Naive thymus-derived CD8-positive, alpha-beta T cell (primary cell): ENCODE measurements around the gene SLC12A5. TPM values are rescaled to one million over a fixed set of nuclear protein-coding genes. Genes with fewer than 3 reads are reported as not detected.
A peak's percentile ranks its signal among the peaks of the same experiment; 100 is the strongest.

ENCODE experiments used
- ATAC-seq, 2 donors: fragments of 150-1000 bp; cut with Tn5 transposase in 1 of 2; sonication (Bioruptor Pico), chemical (Tn5 transposase) in 1 of 2; 1 replicate in 1 of 2; 2 replicates in 1 of 2; pipeline ENCODE4 v1.10.0; 2021; ENCODE audit warnings: mild to moderate bottlenecking in 2 of 2, moderate library complexity in 2 of 2
- POLR2A ChIA-PET: fragments of 350-600 bp; sonication (Branson Sonifier 250); formaldehyde crosslinking; loops from one replicate; lab custom pipeline; 2021; ENCODE audit warnings: antibody characterized with exemption; lab: Charles Lee
- DNase-seq, 10 donors: peaks; one replicate each; pipeline versions ENCODE4 v3.0.0 to v3.0.0-alpha.2; 2020 to 2022
- H3K27ac Mint-ChIP-seq, 10 donors: one replicate each; pipeline ENCODE4 v1.8.0; 2020 to 2022; ENCODE audit warnings: mild to moderate bottlenecking in 10 of 10, mixed read lengths in 10 of 10, moderate library complexity in 4 of 10, inconsistent platforms in 1 of 10
- H3K27me3 Mint-ChIP-seq, 5 donors: one replicate each; pipeline ENCODE4 v1.8.0; 2021 to 2022; ENCODE audit warnings: mixed read lengths in 5 of 5
- H3K36me3 Mint-ChIP-seq, 3 donors: one replicate each; pipeline ENCODE4 v1.8.0; 2020 to 2022; ENCODE audit warnings: mixed read lengths in 3 of 3, mild to moderate bottlenecking in 2 of 3, inconsistent platforms in 1 of 3
- H3K4me1 Mint-ChIP-seq, 4 donors: one replicate each; pipeline ENCODE4 v1.8.0; 2021 to 2022; ENCODE audit warnings: mixed read lengths in 4 of 4
- H3K4me3 Mint-ChIP-seq, 10 donors: one replicate each; pipeline ENCODE4 v1.8.0; 2020 to 2022; ENCODE audit warnings: mild to moderate bottlenecking in 10 of 10, mixed read lengths in 10 of 10, moderate library complexity in 6 of 10, inconsistent platforms in 1 of 10
- H3K9me3 Mint-ChIP-seq, 9 donors: one replicate each; pipeline ENCODE4 v1.8.0; 2020 to 2022; ENCODE audit warnings: mixed read lengths in 9 of 9, mild to moderate bottlenecking in 3 of 9, inconsistent platforms in 1 of 9, moderate library complexity in 1 of 9
- polyA plus RNA-seq, 3 donors: library from polyadenylated mRNA; unstranded; fragments of 300-500 nt; fragmentation: Illumina TruSeq; gene quantifications; one replicate each; pipeline ENCODE4 v1.2.3, GENCODE V29; 2021
- total RNA-seq, 8 experiments: library from RNA in 2 of 8; stranded (reverse) in 2 of 8; gene quantifications; one replicate each; pipeline ENCODE4 v1.2.3 and lab custom pipeline; 2021 to 2026

The SLC12A5 gene
- total and polyA plus RNA-seq, 5 experiments from 2014 or later, result 0.83 to 1.5 (median 1.0) TPM; not detected in 2

GRCh38 chr20:46058599-46059281 lies 29.7 kb downstream of the SLC12A5 start:
- Mint-ChIP-seq H3K4me3 (peak overlapping the region in 9 of 10 donors; percentile 12 to 78 (median 42)), H3K4me1 (peaks cover 32 to 47% (median 47%) of the 10 kb centered on the region in 4 donors), H3K36me3 (peaks cover 23 to 47% (median 42%) of the 10 kb centered on the region in 3 donors), H3K27ac (peak overlapping the region in 1 of 10 donors; percentile 40), H3K9me3 (no peaks in the 10 kb centered on the region), H3K27me3 (peaks cover 7 to 44% (median 30%) of the 10 kb centered on the region in 5 donors)
- ATAC-seq (peak; percentile 31 to 47), DNase-seq (no peak)
- POLR2A ChIA-PET, result interaction anchor here (1.2 to 2.1 kb wide), 2 partner anchors 30 to 87 kb away, joined by 4 to 6 read pairs; partner anchors contain the start of gene ZNF335

- Mint-ChIP-seq H3K27ac (peak overlapping the region in 2 of 10 donors; percentile 20 to 58), H3K4me1 (peaks cover 33 to 57% (median 52%) of the 10 kb centered on the region in 4 donors), H3K36me3 (peaks cover 40 to 63% (median 59%) of the 10 kb centered on the region in 3 donors), H3K4me3 (peak overlapping the region in 9 of 10 donors; percentile 1 to 54 (median 34)), H3K27me3 (peaks cover 5 to 38% (median 26%) of the 10 kb centered on the region in 5 donors), H3K9me3 (no peaks in the 10 kb centered on the region)
- ATAC-seq (no peak), DNase-seq (no peak)
- POLR2A ChIA-PET, result no interaction called here
These were observed 31.4 kb downstream of the SLC12A5 start for GRCh38 chr20:46060301-46060881.

- Mint-ChIP-seq H3K36me3 (peaks cover 44 to 69% (median 65%) of the 10 kb centered on the region in 3 donors), H3K27ac (peak overlapping the region in 4 of 10 donors; percentile 20 to 57 (median 25)), H3K27me3 (peaks cover 5 to 32% (median 22%) of the 10 kb centered on the region in 5 donors), H3K4me1 (peaks cover 33 to 57% (median 52%) of the 10 kb centered on the region in 4 donors), H3K9me3 (no peaks in the 10 kb centered on the region), H3K4me3 (peak overlapping the region in 8 of 10 donors; percentile 1 to 55 (median 41))
- ATAC-seq, result no peak
- no peak for DNase-seq
- POLR2A ChIA-PET, result no interaction called here
These were observed 32.0 kb downstream of the SLC12A5 start for GRCh38 chr20:46060975-46061374.

GRCh38 chr20:46062151-46062550 lies 33.1 kb downstream of the SLC12A5 start:
- peaks cover 44 to 78% (median 76%) of the 10 kb centered on the region in 3 donors for H3K36me3 Mint-ChIP-seq
- H3K9me3 Mint-ChIP-seq, result no peaks in the 10 kb centered on the region
- no peak overlapping the region for H3K27ac Mint-ChIP-seq
- no peak for DNase-seq
- peaks cover 2 to 20% (median 15%) of the 10 kb centered on the region in 5 donors for H3K27me3 Mint-ChIP-seq
- peaks cover 31 to 57% (median 52%) of the 10 kb centered on the region in 4 donors for H3K4me1 Mint-ChIP-seq
- POLR2A ChIA-PET, result interaction anchor here (1.3 kb wide), 1 partner anchor 11 kb away, joined by 3 read pairs; no protein-coding TSS in a partner anchor
- no peak overlapping the region for H3K4me3 Mint-ChIP-seq
- no peak for ATAC-seq

- Mint-ChIP-seq H3K4me3 (no peak overlapping the region), H3K27ac (no peak overlapping the region), H3K9me3 (no peaks in the 10 kb centered on the region), H3K4me1 (peaks cover 31 to 57% (median 52%) of the 10 kb centered on the region in 4 donors), H3K36me3 (peaks cover 44 to 79% (median 78%) of the 10 kb centered on the region in 3 donors), H3K27me3 (peaks cover 2 to 17% (median 13%) of the 10 kb centered on the region in 5 donors)
- DNase-seq, result no peak
- POLR2A ChIA-PET, result interaction anchor here (1.3 kb wide), 1 partner anchor 11 kb away, joined by 3 read pairs; no protein-coding TSS in a partner anchor
- no peak for ATAC-seq
These were observed 33.6 kb downstream of the SLC12A5 start for GRCh38 chr20:46062621-46063020.

GRCh38 chr20:46063151-46063550 lies 34.1 kb downstream of the SLC12A5 start:
- H3K9me3 Mint-ChIP-seq, result no peaks in the 10 kb centered on the region
- no peak overlapping the region for H3K4me3 Mint-ChIP-seq
- peaks cover 45 to 84% (median 83%) of the 10 kb centered on the region in 3 donors for H3K36me3 Mint-ChIP-seq
- DNase-seq (no peak), ATAC-seq (no peak)
- no peak overlapping the region for H3K27ac Mint-ChIP-seq
- POLR2A ChIA-PET, result no interaction called here
- H3K27me3 Mint-ChIP-seq, result peaks cover 1 to 16% (median 13%) of the 10 kb centered on the region in 5 donors
- peaks cover 31 to 55% (median 50%) of the 10 kb centered on the region in 4 donors for H3K4me1 Mint-ChIP-seq

GRCh38 chr20:46063652-46064054 lies 34.6 kb downstream of the SLC12A5 start:
- ATAC-seq, result no peak
- DNase-seq, result no peak
- peaks cover 31 to 50% (median 48%) of the 10 kb centered on the region in 4 donors for H3K4me1 Mint-ChIP-seq
- POLR2A ChIA-PET, result no interaction called here
- H3K27ac Mint-ChIP-seq, result no peak overlapping the region
- no peaks in the 10 kb centered on the region for H3K9me3 Mint-ChIP-seq
- peaks cover 50 to 89% (median 88%) of the 10 kb centered on the region in 3 donors for H3K36me3 Mint-ChIP-seq
- H3K27me3 Mint-ChIP-seq, result peaks cover 0 to 16% (median 10%) of the 10 kb centered on the region in 5 donors
- H3K4me3 Mint-ChIP-seq, result no peak overlapping the region

- DNase-seq, result no peak
- Mint-ChIP-seq H3K4me3 (no peak overlapping the region), H3K27ac (no peak overlapping the region)
These were observed 36.0 kb downstream of the SLC12A5 start for GRCh38 chr20:46065006-46065405.

GRCh38 chr20:46065691-46066090 lies 36.7 kb downstream of the SLC12A5 start:
- Mint-ChIP-seq H3K9me3 (no peaks in the 10 kb centered on the region), H3K27ac (no peak overlapping the region), H3K4me1 (peaks cover 17 to 32% (median 27%) of the 10 kb centered on the region in 4 donors), H3K36me3 (peaks cover 46 to 78% (median 71%) of the 10 kb centered on the region in 3 donors), H3K27me3 (peaks cover 0 to 8% (median 2%) of the 10 kb centered on the region in 5 donors), H3K4me3 (no peak overlapping the region)
- no peak for ATAC-seq
- no peak for DNase-seq
- POLR2A ChIA-PET, result no interaction called here

More at GRCh38 chr20:46065006-46065405, 36.0 kb downstream of the SLC12A5 start:
- H3K36me3 Mint-ChIP-seq, result peaks cover 50 to 85% (median 77%) of the 10 kb centered on the region in 3 donors
- no peak for ATAC-seq
- no peaks in the 10 kb centered on the region for H3K9me3 Mint-ChIP-seq
- H3K27me3 Mint-ChIP-seq, result peaks cover 0 to 15% (median 2%) of the 10 kb centered on the region in 5 donors
- POLR2A ChIA-PET, result no interaction called here
- peaks cover 24 to 39% (median 34%) of the 10 kb centered on the region in 4 donors for H3K4me1 Mint-ChIP-seq

- Mint-ChIP-seq H3K36me3 (peaks cover 10 to 53% (median 39%) of the 10 kb centered on the region in 3 donors), H3K4me1 (peaks cover 5 to 12% (median 8%) of the 10 kb centered on the region in 4 donors), H3K4me3 (no peak overlapping the region), H3K27me3 (peaks cover 0 to 2% (median 0%) of the 10 kb centered on the region in 5 donors), H3K9me3 (no peaks in the 10 kb centered on the region), H3K27ac (no peak overlapping the region)
- ATAC-seq (no peak), DNase-seq (no peak)
- POLR2A ChIA-PET, result no interaction called here
These were observed 41.3 kb downstream of the SLC12A5 start for GRCh38 chr20:46070215-46070900.

GRCh38 chr20:46071573-46071972 lies 42.6 kb downstream of the SLC12A5 start:
- POLR2A ChIA-PET, result no interaction called here
- Mint-ChIP-seq H3K4me3 (no peak overlapping the region), H3K27ac (no peak overlapping the region), H3K27me3 (peaks cover 0 to 2% (median 0%) of the 10 kb centered on the region in 5 donors), H3K9me3 (no peaks in the 10 kb centered on the region), H3K4me1 (peaks cover 5 to 15% (median 10%) of the 10 kb centered on the region in 4 donors), H3K36me3 (peaks cover 6 to 45% (median 32%) of the 10 kb centered on the region in 3 donors)
- DNase-seq (no peak), ATAC-seq (no peak)

GRCh38 chr20:46073024-46073423 lies 44.0 kb downstream of the SLC12A5 start:
- no peaks in the 10 kb centered on the region for H3K9me3 Mint-ChIP-seq

More at GRCh38 chr20:46073024-46073423, 44.0 kb downstream of the SLC12A5 start:
- peaks cover 6 to 44% (median 31%) of the 10 kb centered on the region in 3 donors for H3K36me3 Mint-ChIP-seq
- peaks cover 0 to 2% (median 0%) of the 10 kb centered on the region in 5 donors for H3K27me3 Mint-ChIP-seq
- no peak overlapping the region for H3K27ac Mint-ChIP-seq
- POLR2A ChIA-PET, result no interaction called here
- H3K4me1 Mint-ChIP-seq, result peaks cover 5 to 15% (median 10%) of the 10 kb centered on the region in 4 donors
- ATAC-seq, result no peak
- H3K4me3 Mint-ChIP-seq, result no peak overlapping the region
- no peak for DNase-seq
